BJ (cell line): ENCODE data around the gene SPOP. TPM values are rescaled to one million over a fixed set of nuclear protein-coding genes. Genes with fewer than 3 reads are reported as not detected.
"Not testable (repeated sequence)": the region's sequence is repeated elsewhere in the genome, so short reads cannot be mapped to it uniquely, and the experiment has no call there.

Source experiments
- CTCF ChIA-PET: fragments of 350-600 bp; formaldehyde crosslinking; extraction: SDS; loops from one replicate; lab custom pipeline; 2021; ENCODE audit warnings: antibody characterized with exemption, inconsistent platforms; lab: Yijun Ruan, JAX
- POLR2A ChIA-PET: fragments of 300-600 bp; sonication (Branson Sonifier 250); formaldehyde crosslinking; extraction: SDS; loops from one replicate; lab custom pipeline; 2021; ENCODE audit warnings: antibody characterized with exemption; lab: Charles Lee
- DNase-seq: peaks from one replicate; pipeline ENCODE4 v3.0.0-alpha.2; 2011; ENCODE audit warnings: low read depth
- H3K27me3 ChIP-seq: 2 replicates; pipeline ENCODE4 v1.6.0; 2011; ENCODE audit warnings: low read length; ENCODE audit not compliant: control insufficient read depth, insufficient read depth
- H3K36me3 ChIP-seq: 2 replicates; pipeline ENCODE4 v1.5.1; 2011; ENCODE audit warnings: low read length; ENCODE audit not compliant: control insufficient read depth, insufficient read depth
- H3K4me3 ChIP-seq: 2 replicates; pipeline ENCODE4 v1.5.1; 2011; ENCODE audit warnings: low read depth, mild to moderate bottlenecking, control low read depth, low read length
- CTCF ChIP-seq: IDR thresholded peaks from 2 replicates; pipeline ENCODE4 v1.5.1; 2011; ENCODE audit warnings: low read depth, mild to moderate bottlenecking, control low read depth, inconsistent platforms, low read length, moderate library complexity; ENCODE audit not compliant: insufficient read depth
- polyA plus RNA-seq: library from polyadenylated mRNA; depleted of rRNA; stranded (reverse); fragments of >200 nt; gene quantifications from 2 replicates; pipeline ENCODE4 v1.2.3, GENCODE V29; 2011

SPOP gene
- polyA plus RNA-seq, 1 experiment = 136 TPM

- Histone ChIP-seq H3K27me3 (peaks cover 2% of the 10 kb centered on the region; the same call in 1 of the 2 replicates), H3K4me3 (no peak overlapping the region), H3K36me3 (no peaks in the 10 kb centered on the region)
- no peak for DNase-seq
- CTCF ChIA-PET = interaction anchor here (0.7 to 18.4 kb wide), 8 partner anchors 8 to 425 kb away, joined by 3 to 638 read pairs (median 4); partner anchors contain the start of gene SLC35B1
- no peak for TF ChIP-seq CTCF
- POLR2A ChIA-PET = interaction anchor here (0.5 to 1.0 kb wide), 2 partner anchors 75 to 119 kb away, joined by 4 to 7 read pairs; no protein-coding TSS in a partner anchor
Measured at GRCh38 chr17:49572226-49572625, 105.7 kb downstream of the SPOP start.

DNA sequence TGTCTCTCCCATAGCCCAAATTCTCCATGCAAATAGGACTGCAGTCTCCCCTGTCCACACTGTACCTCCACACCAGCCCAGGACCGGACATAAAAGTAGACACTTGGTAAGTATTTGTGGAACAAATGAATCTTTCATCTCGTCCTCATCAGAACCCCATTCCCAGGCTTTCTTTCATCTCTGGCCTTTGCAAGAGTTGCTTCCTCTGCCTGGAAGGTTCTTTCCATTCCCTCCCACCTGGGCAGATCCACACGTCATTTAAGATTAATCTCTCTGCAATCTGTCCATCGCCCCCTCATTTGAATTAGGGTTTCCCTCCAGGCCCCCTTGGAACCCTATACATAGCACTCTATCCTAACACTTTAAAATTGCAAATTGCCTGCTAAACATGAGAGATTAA is 106.1 kb downstream of the SPOP start:
- Histone ChIP-seq H3K27me3 (peaks cover 3% of the 10 kb centered on the region; the same call in 1 of the 2 replicates), H3K4me3 (no peak overlapping the region), H3K36me3 (no peaks in the 10 kb centered on the region)
- TF ChIP-seq CTCF = no peak
- DNase-seq = no peak
- POLR2A ChIA-PET = interaction anchor here (0.5 to 1.0 kb wide), 2 partner anchors 75 to 119 kb away, joined by 4 to 7 read pairs; no protein-coding TSS in a partner anchor
- CTCF ChIA-PET = interaction anchor here (0.7 to 18.4 kb wide), 13 partner anchors 8 to 746 kb away, joined by 3 to 638 read pairs (median 3); partner anchors contain the start of gene SLC35B1

- no peak for DNase-seq
- no peak for TF ChIP-seq CTCF
- CTCF ChIA-PET = interaction anchor here (0.7 to 18.4 kb wide), 17 partner anchors 9 to 746 kb away, joined by 3 to 638 read pairs (median 3); partner anchors contain the start of gene SLC35B1
- Histone ChIP-seq H3K27me3 (peaks cover 3% of the 10 kb centered on the region; the same call in 1 of the 2 replicates), H3K36me3 (no peaks in the 10 kb centered on the region), H3K4me3 (no peak overlapping the region)
- POLR2A ChIA-PET = interaction anchor here (1.0 kb wide), 1 partner anchor 120 kb away, joined by 4 read pairs; no protein-coding TSS in a partner anchor
Measured at GRCh38 chr17:49571283-49571682, 106.6 kb downstream of the SPOP start.

- H3K36me3 ChIP-seq = no peaks in the 10 kb centered on the region
- peaks cover 7% of the 10 kb centered on the region for H3K27me3 ChIP-seq
- CTCF ChIA-PET = interaction anchor here (0.6 to 18.4 kb wide), 51 partner anchors 9 to 747 kb away, joined by 3 to 638 read pairs (median 4); partner anchors contain the start of gene SLC35B1
- no peak overlapping the region for H3K4me3 ChIP-seq
- DNase-seq = no peak
- no peak for TF ChIP-seq CTCF
- POLR2A ChIA-PET = interaction anchor here (1.0 kb wide), 1 partner anchor 120 kb away, joined by 4 read pairs; no protein-coding TSS in a partner anchor
Measured at GRCh38 chr17:49570540-49571242, 107.2 kb downstream of the SPOP start.

GRCh38 chr17:49568695-49569047 is 109.2 kb downstream of the SPOP start:
- POLR2A ChIA-PET, H3K4me3 ChIP-seq, DNase-seq, H3K27me3 ChIP-seq, H3K36me3 ChIP-seq: not testable (repeated sequence)
- CTCF ChIA-PET = interaction anchor here (1.2 to 18.4 kb wide), 6 partner anchors 12 to 137 kb away, joined by 3 to 638 read pairs (median 10); partner anchors contain the start of gene SLC35B1
